Activated CD8-positive, alpha-beta memory T cell treated with anti-CD3 and anti-CD28 coated beads for 1 hour (primary cell): ENCODE results near the gene UNC45A.

Experiments used
- DNase-seq, 2 donors: peaks; one replicate each; pipeline ENCODE4 v3.0.0-alpha.2; 2020; ENCODE audit warnings: low read depth in 1 of 2; ENCODE audit errors: extremely low read depth in 1 of 2

The UNC45A gene

GRCh38 chr15:90998737-90999136, 63.7 kb downstream of the UNC45A start:
- no peak for DNase-seq

- no peak for DNase-seq
These were observed 66.1 kb downstream of the UNC45A start for GRCh38 chr15:91001209-91001608.
